ENCODE data around the gene INVS.

- TF ChIP-seq POLR2A (IDR thresholded peaks at IDR 0.05; ENCODE audit: low read depth, low read length) (no peak), ELK1 (IDR thresholded peaks at IDR 0.05; ENCODE audit: borderline replicate concordance, low read depth, low read length) (no peak), RAD21 (IDR thresholded peaks at IDR 0.05; ENCODE audit: low read length) (no peak), CTCF (conservative IDR thresholded peaks at IDR 0.05; ENCODE audit: low read depth, low read length) (no peak), MXI1 (IDR thresholded peaks at IDR 0.05; ENCODE audit: borderline replicate concordance, low read depth, low read length) (no peak), RCOR1 (IDR thresholded peaks at IDR 0.05; ENCODE audit: insufficient replicate concordance, low read length) (no peak), SMC3 (IDR thresholded peaks at IDR 0.05; ENCODE audit: low read depth, low read length) (no peak), BHLHE40 (IDR thresholded peaks at IDR 0.05; ENCODE audit: low read depth, low read length) (no peak)
These were observed 97.8 kb downstream of the INVS start for GRCh38 chr9:100196828-100197227.
